Activated naive CD4-positive, alpha-beta T cell treated with anti-CD3 and anti-CD28 coated beads for 36 hours (primary cell): ENCODE data around the gene OR10A2. TPM values are rescaled to one million over a fixed set of nuclear protein-coding genes. Genes with fewer than 3 reads are reported as not detected.
"Not testable (repeated sequence)": the region's sequence is repeated elsewhere in the genome, so short reads cannot be mapped to it uniquely, and the experiment has no call there.

Experiments
- CTCF ChIA-PET: fragments of 350-600 bp; sonication (Branson Sonifier 250); formaldehyde crosslinking; loops from one replicate; lab custom pipeline; 2021; ENCODE audit warnings: antibody characterized with exemption; lab: Charles Lee
- DNase-seq: peaks from one replicate; pipeline ENCODE4 v3.0.0-alpha.2; 2020
- H3K27ac Mint-ChIP-seq: one replicate; pipeline ENCODE4 v1.8.0; 2021; ENCODE audit warnings: mild to moderate bottlenecking, mixed read lengths
- H3K27me3 Mint-ChIP-seq: one replicate; pipeline ENCODE4 v1.8.0; 2021; ENCODE audit warnings: low read depth, mixed read lengths
- H3K36me3 Mint-ChIP-seq: one replicate; pipeline ENCODE4 v1.8.0; 2021; ENCODE audit warnings: low read depth, mixed read lengths
- H3K4me1 Mint-ChIP-seq: one replicate; pipeline ENCODE4 v1.8.0; 2021; ENCODE audit warnings: low read depth, mixed read lengths
- H3K4me3 Mint-ChIP-seq: one replicate; pipeline ENCODE4 v1.8.0; 2021; ENCODE audit warnings: mild to moderate bottlenecking, moderate library complexity, mixed read lengths
- H3K9me3 Mint-ChIP-seq: one replicate; pipeline ENCODE4 v1.8.0; 2021; ENCODE audit warnings: mixed read lengths
- intact Hi-C: fragments of 100-400 bp; cut with micrococcal nuclease; formaldehyde crosslinking; loops from one replicate; pipeline ENCODE4 v1.15.1; 2023
- total RNA-seq, 2 experiments: library from RNA; stranded (reverse); gene quantifications; one replicate each; pipeline ENCODE4 v1.2.3, GENCODE V29; 2021

Gene OR10A2
- total RNA-seq, 2 experiments from 2014 or later, result not detected

- peaks cover 14% of the 10 kb centered on the region for H3K27me3 Mint-ChIP-seq
- no peaks in the 10 kb centered on the region for H3K4me1 Mint-ChIP-seq
- H3K36me3 Mint-ChIP-seq, result no peaks in the 10 kb centered on the region
- no peak within 1 kb of the TSS for H3K27ac Mint-ChIP-seq
- intact Hi-C loops, result no loop called here
- DNase-seq, result no peak
- H3K4me3 Mint-ChIP-seq, result no peak within 1 kb of the TSS
- CTCF ChIA-PET, result no interaction called here
- H3K9me3 Mint-ChIP-seq, result no peaks in the 10 kb centered on the region
Measured at GRCh38 chr11:6845383-6845782, 17.5 kb upstream of the OR10A2 start, which contains the start of gene OR10A5. Gene OR10A5, plus strand, starts transcription at chr11:6845683. Its CDS starts 0 bp downstream, at chr11:6845683.

GRCh38 chr11:6850526-6850925 lies 12.3 kb upstream of the OR10A2 start:
- CTCF ChIA-PET, result no interaction called here
- Mint-ChIP-seq H3K27ac (no peak overlapping the region), H3K4me3 (no peak overlapping the region), H3K36me3 (no peaks in the 10 kb centered on the region), H3K9me3 (peaks cover 13% of the 10 kb centered on the region), H3K4me1 (no peaks in the 10 kb centered on the region), H3K27me3 (peaks cover 8% of the 10 kb centered on the region)
- intact Hi-C loops, result no loop called here
- no peak for DNase-seq

GRCh38 chr11:6854801-6855200 lies 8.1 kb upstream of the OR10A2 start:
- H3K9me3 Mint-ChIP-seq, result peaks cover 13% of the 10 kb centered on the region
- H3K4me1 Mint-ChIP-seq, H3K36me3 Mint-ChIP-seq, H3K27me3 Mint-ChIP-seq, DNase-seq, intact Hi-C loops, H3K27ac Mint-ChIP-seq, H3K4me3 Mint-ChIP-seq, CTCF ChIA-PET: not testable (repeated sequence)

- CTCF ChIA-PET, result no interaction called here
Measured at GRCh38 chr11:6855971-6856541, 6.8 kb upstream of the OR10A2 start.

GRCh38 chr11:6856871-6857270 lies 6.0 kb upstream of the OR10A2 start:
- peaks cover 2% of the 10 kb centered on the region for H3K27me3 Mint-ChIP-seq
- H3K4me3 Mint-ChIP-seq, result no peak overlapping the region
- no peak for DNase-seq
- H3K4me1 Mint-ChIP-seq, result peaks cover 7% of the 10 kb centered on the region
- intact Hi-C loops, result loop anchor here (2.0 kb wide), 1 partner anchor 122 kb away; no protein-coding TSS in a partner anchor
- H3K9me3 Mint-ChIP-seq, result peaks cover 8% of the 10 kb centered on the region
- no peak overlapping the region for H3K27ac Mint-ChIP-seq
- CTCF ChIA-PET, result no interaction called here
- no peaks in the 10 kb centered on the region for H3K36me3 Mint-ChIP-seq

More at GRCh38 chr11:6855971-6856541, 6.8 kb upstream of the OR10A2 start:
- Mint-ChIP-seq H3K27ac (no peak overlapping the region), H3K9me3 (peaks cover 13% of the 10 kb centered on the region), H3K4me1 (peaks cover 7% of the 10 kb centered on the region), H3K36me3 (no peaks in the 10 kb centered on the region), H3K4me3 (no peak overlapping the region), H3K27me3 (peaks cover 2% of the 10 kb centered on the region)
- intact Hi-C loops, result loop anchor here (2.0 kb wide), 1 partner anchor 121 kb away; no protein-coding TSS in a partner anchor
- DNase-seq, result no peak

GRCh38 chr11:6864438-6864837 lies 1.6 kb downstream of the OR10A2 start:
- H3K4me1 Mint-ChIP-seq, result no peaks in the 10 kb centered on the region

GRCh38 chr11:6871278-6871677 lies 8.4 kb downstream of the OR10A2 start:
- no peaks in the 10 kb centered on the region for H3K4me1 Mint-ChIP-seq
- no peak for DNase-seq
- CTCF ChIA-PET, result interaction anchor here (0.6 kb wide), 1 partner anchor 10 kb away, joined by 3 read pairs; no protein-coding TSS in a partner anchor
- H3K27ac Mint-ChIP-seq, result no peak overlapping the region
- H3K4me3 Mint-ChIP-seq, result no peak overlapping the region
- no peaks in the 10 kb centered on the region for H3K9me3 Mint-ChIP-seq
- H3K27me3 Mint-ChIP-seq, result peaks cover 10% of the 10 kb centered on the region
- H3K36me3 Mint-ChIP-seq, result no peaks in the 10 kb centered on the region
- intact Hi-C loops, result no loop called here

More at GRCh38 chr11:6864438-6864837, 1.6 kb downstream of the OR10A2 start:
- no peak for DNase-seq
- Mint-ChIP-seq H3K27me3 (peaks cover 2% of the 10 kb centered on the region), H3K36me3 (no peaks in the 10 kb centered on the region), H3K4me3 (no peak overlapping the region), H3K27ac (no peak overlapping the region), H3K9me3 (no peaks in the 10 kb centered on the region)
- CTCF ChIA-PET, result interaction anchor here (0.6 to 1.2 kb wide), 3 partner anchors 11 to 1122 kb away, joined by 3 to 4 read pairs (median 4); no protein-coding TSS in a partner anchor
- intact Hi-C loops, result no loop called here

- intact Hi-C loops, result no loop called here
- Mint-ChIP-seq H3K4me1 (no peaks in the 10 kb centered on the region), H3K4me3 (no peak overlapping the region), H3K36me3 (no peaks in the 10 kb centered on the region), H3K27me3 (peaks cover 20% of the 10 kb centered on the region), H3K9me3 (no peaks in the 10 kb centered on the region), H3K27ac (no peak overlapping the region)
- no peak for DNase-seq
- CTCF ChIA-PET, result interaction anchor here (0.9 kb wide), 1 partner anchor 63 kb away, joined by 3 read pairs; no protein-coding TSS in a partner anchor
Measured at GRCh38 chr11:6875761-6876160, 12.9 kb downstream of the OR10A2 start.

GRCh38 chr11:6876325-6876724 lies 13.5 kb downstream of the OR10A2 start, which contains the start of gene OR10A4:
Gene OR10A4, plus strand, starts transcription at chr11:6876625. Its CDS starts 23 bp downstream, at chr11:6876648.
- Mint-ChIP-seq H3K36me3 (no peaks in the 10 kb centered on the region), H3K4me1 (no peaks in the 10 kb centered on the region), H3K9me3 (no peaks in the 10 kb centered on the region), H3K27me3 (peaks cover 18% of the 10 kb centered on the region), H3K4me3 (no peak within 1 kb of the TSS), H3K27ac (no peak within 1 kb of the TSS)
- CTCF ChIA-PET, result no interaction called here
- no peak for DNase-seq
- intact Hi-C loops, result no loop called here

- peaks cover 16% of the 10 kb centered on the region for H3K27me3 Mint-ChIP-seq
- intact Hi-C loops, result no loop called here
Measured at GRCh38 chr11:6876914-6877313, 14.1 kb downstream of the OR10A2 start.

GRCh38 chr11:6882751-6883150 lies 19.9 kb downstream of the OR10A2 start:
- Mint-ChIP-seq H3K9me3 (no peaks in the 10 kb centered on the region), H3K27ac (no peak overlapping the region), H3K36me3 (no peaks in the 10 kb centered on the region), H3K27me3 (peaks cover 8% of the 10 kb centered on the region), H3K4me3 (no peak overlapping the region), H3K4me1 (no peaks in the 10 kb centered on the region)
- CTCF ChIA-PET, result no interaction called here
- intact Hi-C loops, result no loop called here
- no peak for DNase-seq

More at GRCh38 chr11:6876914-6877313, 14.1 kb downstream of the OR10A2 start:
- Mint-ChIP-seq H3K4me3 (no peak overlapping the region), H3K9me3 (no peaks in the 10 kb centered on the region), H3K36me3 (no peaks in the 10 kb centered on the region), H3K27ac (no peak overlapping the region), H3K4me1 (no peaks in the 10 kb centered on the region)
- CTCF ChIA-PET, result no interaction called here
- no peak for DNase-seq

- H3K27me3 Mint-ChIP-seq, result peaks cover 10% of the 10 kb centered on the region
- H3K27ac Mint-ChIP-seq, H3K9me3 Mint-ChIP-seq, H3K4me3 Mint-ChIP-seq, DNase-seq, intact Hi-C loops, H3K36me3 Mint-ChIP-seq, CTCF ChIA-PET, H3K4me1 Mint-ChIP-seq: not testable (repeated sequence)
Measured at GRCh38 chr11:6887711-6888110, 24.9 kb downstream of the OR10A2 start.

- DNase-seq, result no peak
- no peaks in the 10 kb centered on the region for H3K9me3 Mint-ChIP-seq
- H3K4me3 Mint-ChIP-seq, result no peak overlapping the region
- intact Hi-C loops, result no loop called here
- no peaks in the 10 kb centered on the region for H3K36me3 Mint-ChIP-seq
- H3K27me3 Mint-ChIP-seq, result peaks cover 11% of the 10 kb centered on the region
- H3K27ac Mint-ChIP-seq, result no peak overlapping the region
- CTCF ChIA-PET, result no interaction called here
- H3K4me1 Mint-ChIP-seq, result no peaks in the 10 kb centered on the region
Measured at GRCh38 chr11:6888830-6889229, 26.0 kb downstream of the OR10A2 start.
